Fibroblast of the aortic adventitia (primary cell): ENCODE data around the gene POLQ. TPM values are rescaled to one million over a fixed set of nuclear protein-coding genes. Genes with fewer than 3 reads are reported as not detected.

Experiments
- DNase-seq: peaks from one replicate; pipeline ENCODE4 v3.0.0-alpha.2; 2010; ENCODE audit warnings: low read depth
- H3K4me3 ChIP-seq: 2 replicates; pipeline ENCODE4 v1.5.1; 2011; ENCODE audit warnings: low read depth, mild to moderate bottlenecking, control low read depth, low read length, moderate library complexity
- CTCF ChIP-seq: IDR thresholded peaks from 2 replicates; pipeline ENCODE4 v1.5.1; 2011; ENCODE audit warnings: mild to moderate bottlenecking, low read length, control low read depth, inconsistent platforms; ENCODE audit not compliant: insufficient read depth
- total RNA-seq: library from RNA; depleted of rRNA; stranded (reverse); fragments of >200 nt; gene quantifications from 2 replicates; pipeline ENCODE4 v1.2.3, GENCODE V29; 2012; ENCODE audit warnings: low replicate concordance

The POLQ gene
- total RNA-seq, 1 donor, result 10.1 TPM

- DNase-seq, result no peak
- no peak overlapping the region for H3K4me3 ChIP-seq
- TF ChIP-seq CTCF, result no peak
These were observed 55.6 kb downstream of the POLQ start for GRCh38 chr3:121490161-121490560.

GRCh38 chr3:121488628-121489027 lies 57.2 kb downstream of the POLQ start:
- no peak overlapping the region for H3K4me3 ChIP-seq
- no peak for DNase-seq
- no peak for TF ChIP-seq CTCF

GRCh38 chr3:121483290-121483689 lies 62.5 kb downstream of the POLQ start:
- no peak overlapping the region for H3K4me3 ChIP-seq
- TF ChIP-seq CTCF, result no peak
- DNase-seq, result peak; percentile 21

GRCh38 chr3:121482660-121483059 lies 63.1 kb downstream of the POLQ start:
- no peak overlapping the region for H3K4me3 ChIP-seq
- TF ChIP-seq CTCF, result no peak
- peak; percentile 74 for DNase-seq

- no peak overlapping the region for H3K4me3 ChIP-seq
- TF ChIP-seq CTCF, result no peak
- peak; percentile 47 for DNase-seq
These were observed 64.5 kb downstream of the POLQ start for GRCh38 chr3:121481106-121481880.

- TF ChIP-seq CTCF, result no peak
- no peak overlapping the region for H3K4me3 ChIP-seq
- peak; percentile 79 for DNase-seq
These were observed 68.2 kb downstream of the POLQ start for GRCh38 chr3:121477589-121477988.

GRCh38 chr3:121473001-121473400 lies 72.8 kb downstream of the POLQ start:
- DNase-seq, result no peak
- H3K4me3 ChIP-seq, result no peak overlapping the region
- TF ChIP-seq CTCF, result no peak
